Measurements from ENCODE around the gene TBCD. TPM values are rescaled to one million over a fixed set of nuclear protein-coding genes. Genes with fewer than 3 reads are reported as not detected.

The TBCD gene
- total and polyA plus RNA-seq, 9 of the 15 experiments (the other 6 are each of a cell fraction or from before 2014, with no cell fraction given) = 8.9 to 98.5 (median 28.0) TPM

GRCh38 chr17:82863383-82863940 is 111.6 kb downstream of the TBCD start:
- TF ChIP-seq NFYB (IDR thresholded peaks at IDR 0.05; ENCODE audit: extremely low read depth, insufficient read length) (no peak), ZKSCAN8 (CRISPR knock-in tag; IDR thresholded peaks at IDR 0.05) (0 out of 2 replicates have a peak, but pooled peaks have one; percentile 46), TEAD4 (IDR thresholded peaks at IDR 0.05; ENCODE audit: low read length) (no peak), TEAD4 (CRISPR knock-in tag; IDR thresholded peaks at IDR 0.05; ENCODE audit: borderline replicate concordance) (0 out of 2 replicates have a peak, but pooled peaks have one; percentile 2), NBN (IDR thresholded peaks at IDR 0.05; ENCODE audit: low read depth) (no peak), SNRNP70 (optimal IDR thresholded peaks at IDR 0.05; ENCODE audit: low read depth, low read length) (no peak), ZKSCAN1 (IDR thresholded peaks at IDR 0.05; ENCODE audit: low read depth, low read length) (peak; percentile 84), L3MBTL2 (IDR thresholded peaks at IDR 0.05) (no peak), ZNF384 (IDR thresholded peaks at IDR 0.05; ENCODE audit: low read depth, low read length) (no peak), TOE1 (IDR thresholded peaks at IDR 0.05; ENCODE audit: borderline replicate concordance) (no peak), TOE1 (CRISPR knock-in tag; IDR thresholded peaks at IDR 0.05; ENCODE audit: borderline replicate concordance, low read depth) (no peak), POLR3A (IDR thresholded peaks at IDR 0.05; ENCODE audit: borderline replicate concordance, extremely low read depth, insufficient read depth, insufficient read length) (no peak)
- Histone ChIP-seq H3K4me2 (ENCODE audit: insufficient read depth, low read length) (peak overlapping the region; percentile 38), H4K20me1 (replicated peaks; ENCODE audit: control insufficient read depth, insufficient read depth, low read length) (no peaks in the 10 kb centered on the region), H3K79me2 (ENCODE audit: control insufficient read depth, insufficient read depth, low read length) (peaks cover 40% of the 10 kb centered on the region; the same call in 2 of the 3 replicates), H3K4me1 (replicated peaks in 1 of 2; ENCODE audit: control insufficient read depth in 2 of 2, insufficient read depth in 2 of 2, low read length in 2 of 2) (peaks cover 45 to 87% of the 10 kb centered on the region in 2 experiments), H3K27ac (ENCODE audit: extremely low read depth, low read depth, low read length) (peak overlapping the region; percentile 71), H3K36me3 (ENCODE audit: control insufficient read depth, insufficient read depth, low read length) (no peaks in the 10 kb centered on the region; the same call in 2 of the 3 replicates), H2AFZ (ENCODE audit: low read depth, low read length) (peak overlapping the region; percentile 51; the same call in 1 of the 2 replicates), H3K9me1 (ENCODE audit: control insufficient read depth, insufficient read depth, low read length) (peaks cover 5% of the 10 kb centered on the region), H3K9ac (ENCODE audit: insufficient read depth in 1 of 2, low read depth in 2 of 2, low read length in 2 of 2) (peak overlapping the region; percentile 26 to 87), H3K9me3 (replicated peaks; ENCODE audit: control insufficient read depth, insufficient read depth, low read depth, low read length) (no peaks in the 10 kb centered on the region), H3K4me3 (no peak overlapping the region), H3K27me3 (ENCODE audit: control insufficient read depth in 2 of 2, insufficient read depth in 2 of 2, low read length in 2 of 2) (no peaks in the 10 kb centered on the region)
- in situ Hi-C loops (cut with MboI) = no loop called here
- ChIA-PET CTCF (ENCODE audit: low intra/inter-chr PET ratio) (interaction anchor here (1.0 kb wide), 1 partner anchor 13 kb away, joined by 3 read pairs; no protein-coding TSS in a partner anchor), POLR2A (interaction anchor here (0.7 to 2.7 kb wide), 3 partner anchors 13 to 146 kb away, joined by 3 to 12 read pairs (median 4); no protein-coding TSS in a partner anchor)
- no peak; the same call in 2 of the 3 replicates for ATAC-seq
- intact Hi-C loops (cut with micrococcal nuclease) = no loop called here
- FAIRE-seq = no peak
- WGBS (ENCODE audit: insufficient coverage, low coverage, missing lambda C conversion rate) = 77% methylated on average over 11 of the region's 11 CpGs
- no peak for DNase-seq (ENCODE audit: extremely low read depth in 1 of 4, low spot score in 3 of 4)
- BruUV-seq (replicated peaks) = no TSS peak
